Non-pigmented ciliary epithelial cell (primary cell): ENCODE data around the gene ZNF865.

Experiments used
- DNase-seq: peaks from one replicate; pipeline ENCODE4 v3.0.0-alpha.2; 2010; ENCODE audit warnings: low read depth

ZNF865 gene

DNA sequence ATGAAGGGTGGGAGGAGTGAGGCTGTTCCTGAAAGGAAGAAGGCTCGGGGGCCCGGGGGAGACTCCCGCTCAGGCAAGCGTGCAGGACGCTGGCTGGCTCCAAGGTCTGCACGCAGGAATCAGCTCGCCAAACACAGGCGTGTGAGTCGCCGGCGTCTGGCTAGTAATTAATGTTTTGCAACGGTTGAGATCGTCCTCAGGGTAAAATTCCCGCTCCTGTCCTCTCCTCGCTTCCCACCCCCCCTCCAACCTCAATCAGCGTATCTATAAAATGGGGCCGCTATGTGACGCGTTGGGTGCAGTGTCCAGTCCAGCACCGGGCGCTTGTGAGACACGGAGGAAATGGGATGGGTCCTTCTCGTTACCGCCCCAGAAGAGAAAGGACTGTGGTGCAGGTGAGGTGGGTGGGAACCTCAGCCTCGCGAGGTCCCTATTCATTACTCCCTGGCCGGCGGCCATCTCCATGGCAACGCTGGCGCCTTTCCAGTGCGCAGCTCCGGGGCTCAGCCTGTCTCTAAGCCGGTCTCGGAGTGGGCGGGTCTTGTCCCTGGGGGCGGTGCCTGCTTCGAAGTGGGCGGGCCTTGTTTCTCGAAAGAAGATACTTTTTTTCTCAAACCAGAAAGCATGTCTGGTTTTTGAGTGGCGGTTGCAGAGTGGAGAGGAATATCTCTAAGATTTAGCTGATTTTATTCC, 18.3 kb upstream of the ZNF865 start:
- DNase-seq = peak; percentile 67

DNA sequence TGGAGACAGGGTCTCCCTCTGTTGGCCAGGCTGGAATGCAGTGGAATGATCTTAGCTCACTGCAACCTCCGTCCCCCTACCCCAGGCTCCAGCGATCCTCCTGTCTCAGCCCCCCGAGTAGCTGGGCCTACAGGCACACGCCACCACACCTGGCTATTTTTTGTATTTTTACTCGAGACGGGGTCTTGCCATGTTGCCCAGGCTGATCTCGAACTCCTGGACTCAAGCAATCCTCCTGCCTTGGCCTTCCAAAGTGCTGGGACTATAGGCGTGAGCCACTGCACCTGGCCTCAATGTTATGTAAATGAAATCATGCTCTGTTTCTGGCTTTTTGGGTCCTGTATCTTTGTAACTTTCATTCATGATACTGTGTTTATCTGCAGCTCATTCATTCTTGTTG, 16.7 kb upstream of the ZNF865 start:
- DNase-seq = no peak

DNA sequence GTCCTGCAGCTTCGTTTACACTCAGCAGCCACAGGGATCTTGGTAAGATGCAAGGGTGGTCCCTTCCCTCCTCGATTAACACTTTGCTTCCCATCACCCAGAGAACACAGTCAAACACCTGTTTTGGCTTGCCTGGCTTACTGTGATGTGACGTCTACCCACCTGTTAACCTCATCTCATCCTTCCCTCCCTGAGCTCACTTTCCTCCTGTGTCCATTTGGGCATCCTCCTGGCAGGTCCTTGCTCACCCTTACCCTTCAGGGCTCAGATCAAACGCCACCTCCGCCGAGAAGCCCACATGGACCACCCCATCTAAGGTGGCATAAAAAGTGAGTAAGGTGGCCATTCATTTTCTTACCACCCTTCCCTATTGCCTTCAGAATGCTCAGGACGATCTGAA, 15.3 kb upstream of the ZNF865 start:
- DNase-seq = no peak

DNA sequence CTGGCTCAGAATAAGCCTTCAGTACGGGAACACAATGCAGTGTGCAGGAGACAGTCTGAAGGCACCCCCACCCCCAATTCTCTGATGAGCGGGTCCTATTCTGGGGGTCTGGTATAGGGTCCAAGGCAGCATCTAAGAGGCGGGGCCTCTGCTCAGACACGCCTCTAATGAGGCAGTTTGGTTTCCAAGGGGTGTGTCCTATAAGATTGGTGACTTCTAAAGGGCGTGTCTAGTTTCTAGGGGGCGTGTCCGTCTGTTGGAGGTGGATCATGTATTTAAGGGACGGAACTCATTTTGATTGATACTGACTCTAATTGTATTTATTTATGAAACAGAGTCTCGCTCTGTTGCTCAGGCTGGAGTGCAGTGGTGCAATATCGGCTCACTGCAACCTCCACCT, 14.8 kb upstream of the ZNF865 start:
- DNase-seq = no peak

DNA sequence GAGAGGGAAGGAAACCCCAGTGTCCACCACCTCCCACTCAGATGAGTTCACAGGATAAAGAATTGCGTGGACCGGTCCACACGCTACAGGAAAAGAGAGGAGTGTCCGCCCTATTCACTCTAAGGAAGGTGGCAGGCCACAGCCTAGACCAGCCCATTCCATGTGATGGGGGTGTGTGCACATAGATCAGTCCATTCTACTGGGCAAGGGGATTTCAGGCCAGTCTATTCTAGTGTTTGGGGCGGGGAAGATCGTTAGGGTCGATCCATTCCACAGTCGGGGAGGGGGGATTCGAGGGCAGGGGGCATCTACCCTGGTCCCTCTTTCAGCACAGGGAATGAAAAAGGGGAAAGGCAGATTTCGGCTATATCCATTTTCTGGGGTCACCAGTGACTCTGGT, 13.9 kb upstream of the ZNF865 start:
- no peak for DNase-seq

DNA sequence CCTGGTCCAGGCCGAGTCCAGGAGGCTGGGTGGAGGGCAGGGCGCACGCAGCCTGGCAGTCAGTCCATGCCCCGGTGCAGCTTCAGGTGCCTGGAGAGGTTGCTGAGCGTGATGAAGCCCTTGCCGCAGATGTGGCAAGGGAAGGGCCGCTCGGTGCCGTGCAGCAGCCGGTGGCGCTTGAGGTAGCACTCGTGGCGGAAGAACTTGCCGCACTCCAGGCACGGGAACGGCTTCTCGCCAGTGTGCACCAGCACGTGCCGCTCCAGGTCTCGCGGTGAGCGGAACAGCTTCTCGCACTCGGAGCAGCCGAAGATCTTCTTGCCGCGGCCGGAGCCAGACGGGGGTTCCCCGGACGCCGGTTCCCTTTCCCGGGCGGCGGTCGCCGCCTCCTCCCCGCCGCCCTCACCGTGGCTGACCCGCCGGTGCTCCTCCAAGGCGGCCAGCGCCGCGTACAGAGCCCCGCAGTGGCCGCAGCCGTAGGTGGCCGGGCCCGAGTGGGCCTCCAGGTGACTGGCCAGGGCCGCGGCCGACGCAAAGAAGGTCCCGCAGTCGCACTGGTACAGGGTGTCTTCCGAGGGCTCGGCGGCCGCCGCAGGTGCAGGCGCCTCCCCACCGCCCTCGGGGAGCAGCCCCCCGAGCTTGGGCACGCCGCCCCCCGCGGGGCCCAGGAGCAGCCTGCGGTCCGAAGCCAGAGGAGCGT, 12.9 kb upstream of the ZNF865 start:
- no peak for DNase-seq

DNA sequence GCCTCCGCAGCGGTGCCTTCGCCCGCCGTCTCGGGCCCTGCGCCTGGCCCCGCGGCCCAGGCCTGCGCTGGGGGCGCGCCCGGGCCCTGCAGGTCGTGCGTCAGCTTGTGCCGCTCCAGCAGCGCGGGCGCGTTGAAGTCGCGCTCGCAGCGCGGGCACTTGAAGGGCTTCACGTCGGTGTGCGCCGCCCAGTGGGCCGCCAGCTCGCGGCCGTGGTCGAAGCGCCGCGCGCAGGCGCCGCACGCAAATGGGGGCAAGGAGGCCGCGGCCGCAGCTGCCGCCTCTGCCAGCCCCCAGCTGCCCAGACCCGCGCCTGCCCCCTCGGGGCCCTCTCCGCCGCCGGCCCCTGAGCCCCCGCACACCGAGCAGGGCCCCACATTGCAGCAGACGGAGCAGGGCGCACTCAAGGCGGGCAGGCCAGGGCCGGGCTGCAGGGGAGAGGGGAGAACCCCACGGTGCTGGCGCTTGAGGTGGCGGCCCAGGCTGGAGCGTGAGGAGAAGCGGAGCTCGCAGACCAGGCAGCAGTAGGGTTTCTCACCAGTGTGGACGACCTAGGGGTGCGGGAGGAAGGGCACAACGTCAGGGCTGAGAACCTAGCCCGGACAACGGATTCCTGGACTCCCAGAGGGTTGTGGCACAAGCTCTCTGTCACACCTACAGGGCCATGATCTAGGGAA, 12.2 kb upstream of the ZNF865 start:
- DNase-seq = no peak

DNA sequence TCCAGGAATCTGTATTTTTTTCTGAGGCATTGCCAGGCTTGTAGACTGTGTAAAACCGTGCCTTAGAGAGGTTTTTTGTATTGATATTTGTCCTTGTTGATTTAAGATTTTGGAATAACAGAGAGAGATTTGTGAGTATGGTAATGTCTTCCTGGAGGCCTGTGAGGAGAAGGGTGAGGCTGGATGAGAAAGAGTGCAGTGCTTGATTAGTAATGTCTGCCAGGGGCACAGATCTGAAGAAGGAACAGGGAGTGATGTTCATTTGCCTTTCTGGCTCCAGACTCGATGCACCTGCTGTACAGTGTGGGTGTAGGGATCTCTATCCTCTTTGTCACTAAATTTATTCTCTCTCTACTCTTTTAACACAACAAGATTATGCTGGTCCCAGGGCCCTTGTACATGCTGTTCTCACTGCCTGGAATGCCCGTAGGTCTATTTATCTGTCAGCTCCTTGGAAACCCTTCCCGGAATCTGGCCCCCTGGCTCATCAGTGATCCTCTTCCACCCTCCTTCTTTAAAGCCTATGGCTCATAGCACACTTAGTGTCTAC, 10.4 kb upstream of the ZNF865 start:
- no peak for DNase-seq

DNA sequence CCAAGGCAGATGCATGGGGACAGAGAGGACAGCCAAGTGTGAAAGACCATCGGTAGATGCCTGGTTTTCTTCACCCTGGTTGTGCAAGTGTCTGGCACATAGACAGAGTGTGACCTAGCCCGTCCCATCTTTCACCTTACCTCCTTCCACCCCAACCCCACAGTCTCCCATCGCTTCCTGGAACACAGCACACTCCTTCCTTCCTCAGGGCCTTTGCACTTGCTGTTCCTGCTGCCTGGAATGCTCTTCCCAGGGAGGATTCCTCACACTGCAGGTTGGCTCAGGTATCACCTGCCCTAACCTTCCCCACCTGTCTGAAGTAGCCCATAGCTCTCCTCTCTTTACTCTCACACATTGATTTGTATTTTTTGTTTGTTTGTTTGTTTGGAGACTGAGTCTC, 9.1 kb upstream of the ZNF865 start:
- DNase-seq = no peak

DNA sequence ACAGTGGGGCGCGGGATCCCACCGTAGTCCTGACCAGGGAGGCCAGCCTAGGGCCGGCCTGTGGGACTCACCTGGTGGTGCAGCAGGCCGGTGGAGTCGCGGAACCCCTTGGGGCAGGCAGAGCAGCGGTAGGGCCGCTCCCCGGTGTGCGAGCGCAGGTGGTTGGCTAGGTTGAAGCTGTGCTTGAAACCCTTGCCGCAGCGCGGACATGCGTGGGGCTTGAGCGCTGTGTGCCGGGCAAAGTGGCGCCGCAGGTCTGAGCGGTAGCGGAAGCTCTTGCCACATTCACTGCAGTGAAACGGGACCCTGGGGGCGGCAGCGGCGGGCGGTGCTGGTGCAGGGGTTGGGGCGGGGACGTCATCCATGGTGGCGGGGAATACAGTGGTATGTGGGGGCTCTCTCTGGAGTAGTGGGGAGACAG, 7.9 kb upstream of the ZNF865 start:
- DNase-seq = no peak

DNA sequence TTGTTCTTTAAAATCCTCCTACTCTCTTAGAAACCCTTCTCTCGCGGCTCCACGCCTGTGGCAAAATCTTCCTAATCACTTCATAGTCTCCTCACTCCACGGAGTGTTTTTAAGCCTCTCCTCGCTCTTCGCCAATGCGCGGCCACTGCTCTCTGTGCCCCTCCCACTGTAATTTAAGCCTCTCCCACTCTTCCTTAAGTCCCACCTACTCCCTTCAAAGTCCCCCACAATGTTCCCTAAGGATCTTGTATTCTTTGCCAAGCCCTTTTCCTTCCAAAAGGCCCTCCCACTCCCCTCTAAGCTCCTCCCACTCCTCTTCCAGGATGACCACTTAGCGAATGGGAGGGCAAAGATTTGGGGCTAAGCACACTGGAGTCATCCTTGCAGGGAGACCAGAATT, 7.4 kb upstream of the ZNF865 start:
- no peak for DNase-seq

DNA sequence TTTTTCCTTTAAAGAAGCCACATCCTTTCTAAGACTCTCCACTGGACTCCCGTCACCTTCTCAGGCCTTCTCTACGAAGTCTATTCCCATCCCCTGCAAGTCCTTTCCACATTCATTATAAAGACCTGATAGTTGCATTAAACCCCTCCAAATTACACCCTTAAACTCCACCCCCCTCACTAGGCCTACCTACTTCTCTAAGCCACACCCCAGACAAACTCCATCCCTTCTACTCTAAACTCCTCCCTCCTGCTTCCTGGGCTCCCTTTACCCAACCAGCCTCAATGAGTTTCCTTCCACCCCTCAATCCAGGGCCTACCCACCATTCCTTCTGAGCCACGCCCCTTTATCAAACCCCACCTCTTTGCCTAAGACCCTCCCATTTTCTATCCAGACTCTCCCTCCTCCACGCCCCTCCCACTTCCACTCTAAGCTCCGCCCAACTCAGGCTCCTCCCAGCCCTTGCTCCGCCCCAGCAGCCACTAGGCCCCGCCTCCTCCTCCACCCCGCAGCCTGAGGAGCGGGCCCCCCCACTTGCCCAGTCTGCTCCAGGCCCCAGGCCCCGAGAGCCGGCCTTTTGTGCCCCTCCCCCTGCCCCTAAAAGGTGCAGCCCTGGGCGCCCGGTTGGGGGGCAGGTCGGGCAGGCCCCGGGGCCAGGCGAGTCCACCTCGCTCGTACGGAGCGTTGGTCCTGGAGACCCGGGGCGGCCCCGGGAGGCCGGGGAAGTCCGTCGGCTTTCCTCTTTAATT, 6.6 kb upstream of the ZNF865 start:
- DNase-seq = peak; percentile 85

DNA sequence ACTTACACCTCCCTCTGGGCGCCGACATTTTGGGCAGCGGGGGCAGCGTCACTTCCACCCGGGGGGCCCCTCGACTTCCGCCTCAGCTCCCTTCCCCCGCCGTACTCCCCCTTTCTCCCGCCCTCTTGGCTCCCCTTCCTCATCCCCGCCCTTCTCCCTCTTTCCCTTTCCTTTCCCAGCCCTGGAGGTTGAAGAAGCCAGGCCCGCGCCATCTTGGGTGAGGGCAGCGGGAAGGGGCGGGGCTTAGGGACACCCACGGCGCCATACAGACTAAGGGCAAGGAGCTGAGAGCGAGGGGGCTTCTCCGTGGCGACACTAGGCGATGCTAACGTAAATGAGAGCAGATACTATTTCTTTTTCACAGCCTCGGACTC, 6.0 kb upstream of the ZNF865 start, which contains the start of gene FIZ1:
FIZ1 (minus strand) TSS at position 50 of the 374 bp plus-strand sequence. CDS start 1,652 bp downstream, outside the sequence.
- DNase-seq = peak; percentile 94

DNA sequence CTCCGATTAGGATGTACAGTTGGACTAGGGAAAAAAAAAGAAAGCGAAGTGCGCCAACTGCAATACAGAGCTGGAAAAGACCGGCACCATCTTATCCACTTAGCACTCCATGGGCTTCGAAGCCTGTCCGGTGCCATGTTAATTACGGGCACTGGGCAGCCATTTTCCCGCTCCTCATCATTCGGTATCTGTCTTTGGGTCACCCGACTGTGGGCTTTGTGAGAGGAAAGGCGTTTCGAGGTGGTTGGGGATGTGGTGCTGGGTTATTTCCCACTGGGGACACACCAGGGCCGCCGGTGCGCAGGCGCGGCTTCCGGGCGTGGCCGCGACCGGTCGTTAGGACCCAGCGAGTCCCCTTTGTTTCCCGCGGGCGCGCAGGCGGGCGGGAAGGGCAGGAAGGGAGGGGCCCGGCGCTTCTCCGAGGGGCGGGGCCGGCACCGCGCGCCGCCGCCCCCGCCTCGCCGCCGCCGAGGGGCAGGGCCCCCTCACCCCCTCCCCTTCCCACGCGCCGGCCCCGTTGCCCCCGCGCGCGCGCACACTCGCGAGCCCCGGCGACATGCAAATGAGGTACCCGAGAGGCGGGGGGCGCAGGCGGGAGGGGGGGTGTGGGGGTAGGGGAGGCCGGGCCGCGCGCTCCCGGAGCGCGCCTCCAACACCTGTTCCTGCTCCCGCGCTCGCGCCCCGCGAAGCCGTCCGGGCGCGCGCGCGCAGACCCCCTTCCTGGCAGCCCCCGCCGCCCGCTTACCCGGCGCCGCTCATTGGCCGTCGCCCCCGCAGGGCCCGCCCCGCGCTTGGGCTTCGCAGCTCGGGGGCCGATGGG, 5.4 kb upstream of the ZNF865 start, which contains the start of gene ZNF524:
ZNF524 (plus strand) TSS at position 447 of the 820 bp plus-strand sequence. CDS start 1,825 bp downstream, outside the sequence.
- no peak for DNase-seq

DNA sequence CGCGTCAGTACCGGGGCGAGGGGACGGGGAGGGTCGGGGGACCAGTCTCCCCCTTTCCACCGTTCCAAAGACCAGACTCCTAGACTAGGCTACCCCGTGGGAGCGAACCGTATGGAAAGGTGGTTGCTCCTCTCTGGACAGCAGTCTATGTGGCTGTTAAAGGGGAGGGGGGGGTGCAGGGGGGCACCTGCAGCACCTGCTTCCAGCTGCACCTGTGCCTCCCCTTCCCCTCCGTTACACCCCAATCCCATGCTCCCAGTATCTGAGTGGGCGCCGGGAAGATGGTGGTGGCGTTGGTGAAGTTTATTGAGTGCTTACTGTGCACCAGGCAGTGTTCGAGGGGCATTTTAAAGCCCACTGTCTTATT, 4.8 kb upstream of the ZNF865 start:
- DNase-seq = no peak

DNA sequence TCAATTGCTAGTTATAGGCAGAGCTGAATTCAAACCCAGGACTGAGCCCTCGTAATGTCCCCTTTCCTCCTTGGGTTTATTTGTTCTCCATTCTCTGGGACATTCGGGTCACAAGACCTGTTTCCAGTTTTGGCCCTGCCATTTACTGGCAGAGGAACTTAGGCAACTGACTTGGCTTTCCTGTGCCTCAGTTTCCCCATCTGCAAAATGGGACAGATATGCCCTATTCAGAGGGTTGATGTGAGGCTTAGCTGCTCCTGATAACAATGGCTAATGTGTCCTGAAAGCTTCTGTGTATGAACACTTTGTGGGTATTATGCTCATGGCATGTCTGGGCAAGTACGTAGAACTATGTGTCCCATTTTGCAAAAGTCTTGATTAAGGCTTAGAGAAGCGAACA, 4.4 kb upstream of the ZNF865 start:
- DNase-seq = no peak

DNA sequence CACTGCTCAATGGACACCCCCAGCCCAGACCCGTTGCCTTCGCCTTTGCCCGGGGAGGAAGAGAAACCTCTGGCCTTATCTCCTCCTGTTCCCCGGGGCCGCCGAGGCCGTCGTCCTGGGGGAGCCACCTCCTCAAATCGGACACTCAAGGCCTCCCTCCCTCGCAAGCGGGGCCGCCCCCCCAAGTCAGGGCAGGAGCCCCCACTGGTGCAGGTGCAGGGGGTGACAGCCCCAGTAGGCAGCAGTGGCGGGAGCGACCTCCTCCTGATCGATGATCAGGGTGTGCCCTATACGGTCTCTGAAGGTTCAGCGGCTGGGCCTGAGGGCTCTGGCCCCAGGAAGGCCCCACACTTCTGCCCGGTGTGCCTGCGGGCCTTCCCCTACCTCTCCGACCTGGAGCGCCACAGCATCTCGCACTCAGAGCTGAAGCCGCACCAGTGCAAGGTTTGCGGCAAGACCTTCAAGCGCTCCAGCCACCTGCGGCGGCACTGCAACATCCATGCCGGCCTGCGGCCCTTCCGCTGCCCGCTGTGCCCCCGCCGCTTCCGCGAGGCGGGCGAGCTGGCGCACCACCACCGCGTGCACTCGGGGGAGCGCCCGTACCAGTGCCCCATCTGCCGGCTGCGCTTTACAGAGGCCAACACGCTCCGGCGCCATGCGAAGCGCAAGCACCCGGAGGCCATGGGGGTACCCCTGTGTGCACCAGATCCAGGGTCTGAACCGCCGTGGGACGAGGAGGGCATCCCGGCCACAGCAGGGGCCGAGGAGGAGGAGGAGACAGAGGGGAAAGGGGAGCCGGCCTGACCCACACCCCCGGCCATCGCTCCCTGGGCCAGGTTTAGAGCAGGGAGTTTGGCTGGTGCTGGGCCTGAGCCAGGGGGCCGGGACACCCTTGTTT, 3.1 kb upstream of the ZNF865 start:
- no peak for DNase-seq

DNA sequence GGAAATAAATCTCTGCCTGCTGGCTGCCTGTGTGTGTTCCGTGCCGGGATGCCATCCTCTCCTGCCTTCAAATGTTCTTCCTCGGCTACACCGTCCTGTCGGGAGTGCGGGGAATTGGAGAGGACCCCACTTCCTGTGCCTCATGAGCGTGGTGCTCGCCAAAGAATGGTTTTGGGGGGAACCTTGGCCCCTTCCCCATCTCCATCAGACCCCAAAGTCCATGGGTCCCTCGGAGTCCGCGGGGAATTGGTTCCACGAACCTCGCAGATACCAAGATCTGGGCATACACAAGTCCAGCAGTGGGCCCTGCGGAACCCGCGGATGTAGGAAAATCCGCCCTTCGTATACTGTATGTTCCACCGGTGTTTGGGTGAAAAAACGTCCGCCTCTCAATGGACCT, 2.3 kb upstream of the ZNF865 start:
- no peak for DNase-seq

DNA sequence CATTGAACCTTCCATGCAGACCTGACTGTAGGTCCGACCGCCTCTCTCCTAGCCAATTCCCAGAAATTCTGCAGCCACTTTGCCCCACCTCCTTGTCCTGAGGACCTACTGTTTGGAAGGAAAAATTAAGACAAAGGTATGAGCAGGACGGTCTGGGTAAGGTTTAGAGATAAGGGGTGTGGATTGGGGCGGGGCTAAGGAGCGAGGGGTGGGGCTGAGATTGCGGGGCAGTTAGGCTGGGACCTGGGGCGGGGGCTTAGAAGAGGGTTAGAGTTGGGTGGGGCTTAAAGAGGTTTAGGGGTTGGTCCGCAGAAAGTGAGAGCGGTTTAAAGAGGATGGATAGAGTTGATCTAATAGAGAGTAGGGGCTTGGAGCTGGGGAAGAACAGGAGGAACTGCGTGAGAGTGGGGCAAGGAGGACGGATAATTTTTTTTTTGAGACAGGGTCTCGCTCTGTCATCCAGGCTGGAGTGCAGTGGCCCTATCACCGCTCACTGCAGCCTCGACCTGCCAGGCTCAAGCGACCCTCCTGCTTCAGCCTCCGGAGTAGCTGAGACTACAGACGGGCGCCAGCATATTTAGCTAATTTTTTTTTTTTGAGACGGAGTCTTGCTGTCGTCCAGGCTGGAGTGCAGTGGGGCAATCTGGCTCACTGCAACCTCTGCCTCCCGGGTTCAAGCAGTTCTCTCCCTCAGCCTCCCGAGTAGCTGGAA, 1.7 kb upstream of the ZNF865 start:
- DNase-seq = no peak

DNA sequence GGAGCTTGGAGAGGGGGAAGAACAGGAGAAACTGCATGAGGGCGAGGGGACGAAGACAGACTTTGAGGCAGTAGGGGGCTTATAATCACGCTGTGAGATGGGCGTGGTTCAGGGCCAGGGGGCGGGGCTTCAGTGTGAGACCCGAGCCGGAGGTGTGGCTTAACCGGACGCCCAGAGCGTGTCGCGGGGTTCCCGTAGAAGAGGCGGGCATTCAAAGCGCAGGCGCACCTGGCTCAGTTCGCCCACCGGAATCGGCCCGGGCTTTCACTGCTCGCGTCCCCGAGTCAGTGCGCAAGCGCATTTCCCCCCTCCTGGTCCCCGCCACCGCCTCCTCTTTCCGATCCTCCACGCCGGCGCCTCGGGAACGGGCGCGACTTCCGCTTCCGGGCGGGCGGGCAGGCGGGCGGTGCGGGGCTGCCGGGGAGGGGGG, 225 bp upstream of the ZNF865 start:
- DNase-seq = peak; percentile 87
